ENCODE results near the gene DHRS4. TPM values are rescaled to one million over a fixed set of nuclear protein-coding genes. Genes with fewer than 3 reads are reported as not detected.
"Not testable (repeated sequence)": the region's sequence is repeated elsewhere in the genome, so short reads cannot be mapped to it uniquely, and the experiment has no call there.

Gene DHRS4
- polyA plus RNA-seq, 1 donor from 2014 or later = 7.8 TPM

DNA sequence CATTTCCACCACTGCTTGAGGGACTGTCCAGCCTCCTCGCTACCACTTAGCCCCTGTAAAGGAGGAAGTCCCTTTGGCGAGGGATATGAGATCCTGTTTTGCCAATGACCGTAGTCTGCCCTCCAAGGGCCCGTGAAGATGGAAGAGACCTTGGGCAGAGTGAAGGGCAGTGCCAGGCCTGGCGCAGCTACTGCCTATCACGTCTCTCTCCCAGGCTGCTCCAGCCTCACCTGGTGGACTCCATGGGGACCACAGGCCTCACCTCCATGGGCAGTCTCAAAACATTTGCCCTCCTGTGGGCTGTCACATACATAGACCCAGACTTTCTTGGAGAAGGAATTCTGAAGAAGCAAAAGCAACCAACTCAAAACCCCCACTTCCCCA lies 34.6 kb downstream of the DHRS4 start:
- H3K9ac ChIP-seq (ENCODE audit: low read length); H3K9me2 ChIP-seq (ENCODE audit: insufficient read depth, low read length); H3K27me3 ChIP-seq (ENCODE audit: insufficient read depth, low read depth, low read length); H3K79me2 ChIP-seq (replicated peaks; ENCODE audit: insufficient read depth, low read length); H3K4me3 ChIP-seq (ENCODE audit: low read length); H2AFZ ChIP-seq (ENCODE audit: low read depth, low read length); H3K27ac ChIP-seq (ENCODE audit: low read length); H4K20me1 ChIP-seq (ENCODE audit: insufficient read depth); H3K4me2 ChIP-seq (ENCODE audit: low read length); H3K36me3 ChIP-seq (ENCODE audit: insufficient read depth, low read length); H3F3A ChIP-seq (ENCODE audit: insufficient read depth, low read length, poor library complexity, severe bottlenecking); H3K9me3 ChIP-seq (ENCODE audit: low read length): not testable (repeated sequence)

GRCh38 chr14:23988607-23989363 lies 35.2 kb downstream of the DHRS4 start, which contains the start of gene DHRS4L2:
Gene DHRS4L2, plus strand, starts transcription at chr14:23988929. Its CDS starts 19 bp downstream, at chr14:23988948.
- not testable (repeated sequence) for H3F3A ChIP-seq (ENCODE audit: insufficient read depth, low read length, poor library complexity, severe bottlenecking); H3K9me2 ChIP-seq (ENCODE audit: insufficient read depth, low read length); H3K9me3 ChIP-seq (ENCODE audit: low read length); H3K27me3 ChIP-seq (ENCODE audit: insufficient read depth, low read depth, low read length); H4K20me1 ChIP-seq (ENCODE audit: insufficient read depth); H3K4me2 ChIP-seq (ENCODE audit: low read length); H3K9ac ChIP-seq (ENCODE audit: low read length); H3K36me3 ChIP-seq (ENCODE audit: insufficient read depth, low read length); H2AFZ ChIP-seq (ENCODE audit: low read depth, low read length); H3K27ac ChIP-seq (ENCODE audit: low read length); H3K79me2 ChIP-seq (replicated peaks; ENCODE audit: insufficient read depth, low read length); H3K4me3 ChIP-seq (ENCODE audit: low read length)

DNA sequence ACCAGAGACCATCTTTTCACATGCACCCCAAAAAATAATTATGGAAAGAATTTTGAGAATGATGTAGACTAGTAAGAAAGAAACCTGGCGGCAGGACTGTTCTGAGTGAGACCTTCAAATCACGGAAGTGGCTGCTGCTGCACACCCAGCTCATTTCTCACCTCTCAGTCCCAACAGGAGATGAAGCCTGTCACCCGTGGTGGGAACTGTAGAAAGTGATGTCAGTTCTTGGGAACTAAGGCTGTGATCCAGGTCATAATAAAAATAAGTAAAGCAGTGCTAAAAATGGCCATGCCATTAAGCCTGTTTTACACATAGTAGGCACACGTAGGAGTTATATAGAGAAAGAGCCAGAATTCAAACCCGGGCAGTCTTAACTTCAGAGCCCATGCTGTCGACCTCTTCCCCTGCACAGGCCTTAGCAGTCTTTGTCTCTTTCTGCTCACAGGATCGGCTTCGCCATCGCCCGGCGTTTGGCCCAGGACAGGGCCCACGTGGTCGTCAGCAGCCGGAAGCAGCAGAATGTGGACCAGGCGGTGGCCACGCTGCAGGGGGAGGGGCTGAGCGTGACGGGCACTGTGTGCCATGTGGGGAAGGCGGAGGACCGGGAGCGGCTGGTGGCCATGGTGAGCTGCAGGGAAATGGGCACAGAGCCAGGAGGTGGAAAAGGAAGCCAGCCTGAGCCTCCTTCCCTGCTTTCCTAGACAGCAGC lies 36.3 kb downstream of the DHRS4 start:
- H3K9ac ChIP-seq (ENCODE audit: low read length); H3K79me2 ChIP-seq (replicated peaks; ENCODE audit: insufficient read depth, low read length); H2AFZ ChIP-seq (ENCODE audit: low read depth, low read length); H3K36me3 ChIP-seq (ENCODE audit: insufficient read depth, low read length); H3K27ac ChIP-seq (ENCODE audit: low read length); H3K4me2 ChIP-seq (ENCODE audit: low read length); H3K4me3 ChIP-seq (ENCODE audit: low read length); H3K9me2 ChIP-seq (ENCODE audit: insufficient read depth, low read length); H3F3A ChIP-seq (ENCODE audit: insufficient read depth, low read length, poor library complexity, severe bottlenecking); H4K20me1 ChIP-seq (ENCODE audit: insufficient read depth); H3K9me3 ChIP-seq (ENCODE audit: low read length); H3K27me3 ChIP-seq (ENCODE audit: insufficient read depth, low read depth, low read length): not testable (repeated sequence)

GRCh38 chr14:23990961-23991360 lies 37.4 kb downstream of the DHRS4 start:
- H3K9me2 ChIP-seq (ENCODE audit: insufficient read depth, low read length); H3K27ac ChIP-seq (ENCODE audit: low read length); H2AFZ ChIP-seq (ENCODE audit: low read depth, low read length); H3K9ac ChIP-seq (ENCODE audit: low read length); H3K27me3 ChIP-seq (ENCODE audit: insufficient read depth, low read depth, low read length); H3K79me2 ChIP-seq (replicated peaks; ENCODE audit: insufficient read depth, low read length); H4K20me1 ChIP-seq (ENCODE audit: insufficient read depth); H3F3A ChIP-seq (ENCODE audit: insufficient read depth, low read length, poor library complexity, severe bottlenecking); H3K4me2 ChIP-seq (ENCODE audit: low read length); H3K4me3 ChIP-seq (ENCODE audit: low read length); H3K9me3 ChIP-seq (ENCODE audit: low read length); H3K36me3 ChIP-seq (ENCODE audit: insufficient read depth, low read length): not testable (repeated sequence)

- not testable (repeated sequence) for H3K79me2 ChIP-seq (replicated peaks; ENCODE audit: insufficient read depth, low read length); H3K36me3 ChIP-seq (ENCODE audit: insufficient read depth, low read length); H3K4me2 ChIP-seq (ENCODE audit: low read length); H3K27me3 ChIP-seq (ENCODE audit: insufficient read depth, low read depth, low read length); H3K9me3 ChIP-seq (ENCODE audit: low read length); H3K27ac ChIP-seq (ENCODE audit: low read length); H3K9ac ChIP-seq (ENCODE audit: low read length); H2AFZ ChIP-seq (ENCODE audit: low read depth, low read length); H4K20me1 ChIP-seq (ENCODE audit: insufficient read depth); H3K9me2 ChIP-seq (ENCODE audit: insufficient read depth, low read length); H3F3A ChIP-seq (ENCODE audit: insufficient read depth, low read length, poor library complexity, severe bottlenecking); H3K4me3 ChIP-seq (ENCODE audit: low read length)
Observed at GRCh38 chr14:23993042-23993441, 39.5 kb downstream of the DHRS4 start.

DNA sequence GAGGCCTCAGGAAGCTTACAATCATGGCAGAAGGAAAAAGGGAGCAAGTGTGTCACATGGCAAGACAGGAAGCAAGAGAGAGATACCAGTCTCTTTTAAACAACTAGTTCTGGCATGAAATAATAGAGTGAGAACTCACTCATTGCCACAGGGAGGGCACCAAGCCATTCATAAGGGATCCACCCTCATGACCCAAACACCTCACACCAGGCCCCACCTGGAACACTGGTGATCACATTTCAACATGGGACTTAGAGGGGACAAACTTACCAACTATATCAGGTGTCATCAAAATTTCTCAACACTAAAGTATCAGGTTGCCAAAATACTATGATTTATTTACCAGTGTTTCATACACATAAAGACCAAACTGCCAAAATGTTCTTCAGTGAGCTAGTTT lies 42.4 kb downstream of the DHRS4 start:
- not testable (repeated sequence) for H3K9me3 ChIP-seq (ENCODE audit: low read length); H2AFZ ChIP-seq (ENCODE audit: low read depth, low read length); H3K9ac ChIP-seq (ENCODE audit: low read length); H3K36me3 ChIP-seq (ENCODE audit: insufficient read depth, low read length); H3K9me2 ChIP-seq (ENCODE audit: insufficient read depth, low read length); H3F3A ChIP-seq (ENCODE audit: insufficient read depth, low read length, poor library complexity, severe bottlenecking); H3K79me2 ChIP-seq (replicated peaks; ENCODE audit: insufficient read depth, low read length); H3K27me3 ChIP-seq (ENCODE audit: insufficient read depth, low read depth, low read length); H3K27ac ChIP-seq (ENCODE audit: low read length); H4K20me1 ChIP-seq (ENCODE audit: insufficient read depth); H3K4me2 ChIP-seq (ENCODE audit: low read length); H3K4me3 ChIP-seq (ENCODE audit: low read length)

DNA sequence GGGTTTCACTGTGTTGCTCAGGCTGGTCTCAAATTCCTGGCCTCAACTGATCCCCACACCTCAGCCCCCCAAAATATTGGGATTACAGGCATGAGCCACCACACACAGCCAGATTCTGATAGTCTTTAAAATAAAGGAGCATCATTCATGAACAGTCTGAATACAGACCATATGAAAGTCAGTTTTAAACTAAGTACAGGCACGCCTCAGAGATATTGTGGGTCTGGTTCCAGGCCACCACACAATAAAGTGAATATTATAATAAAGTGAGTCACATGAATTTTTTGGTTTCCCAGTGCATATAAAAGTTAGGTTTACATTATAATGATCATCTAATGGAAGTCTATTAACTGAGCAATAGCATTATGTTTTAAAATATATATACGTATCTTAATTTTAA lies 43.3 kb downstream of the DHRS4 start:
- not testable (repeated sequence) for H3K4me2 ChIP-seq (ENCODE audit: low read length)

GRCh38 chr14:23999640-24000039 lies 46.1 kb downstream of the DHRS4 start:
- H3F3A ChIP-seq (ENCODE audit: insufficient read depth, low read length, poor library complexity, severe bottlenecking); H3K9me3 ChIP-seq (ENCODE audit: low read length); H3K9ac ChIP-seq (ENCODE audit: low read length); H3K27ac ChIP-seq (ENCODE audit: low read length); H3K4me3 ChIP-seq (ENCODE audit: low read length); H3K27me3 ChIP-seq (ENCODE audit: insufficient read depth, low read depth, low read length); H3K79me2 ChIP-seq (replicated peaks; ENCODE audit: insufficient read depth, low read length); H4K20me1 ChIP-seq (ENCODE audit: insufficient read depth); H3K36me3 ChIP-seq (ENCODE audit: insufficient read depth, low read length); H3K9me2 ChIP-seq (ENCODE audit: insufficient read depth, low read length); H3K4me2 ChIP-seq (ENCODE audit: low read length); H2AFZ ChIP-seq (ENCODE audit: low read depth, low read length): not testable (repeated sequence)

More for the DNA sequence above, 43.3 kb downstream of the DHRS4 start:
- not testable (repeated sequence) for H3K4me3 ChIP-seq (ENCODE audit: low read length); H3F3A ChIP-seq (ENCODE audit: insufficient read depth, low read length, poor library complexity, severe bottlenecking); H3K79me2 ChIP-seq (replicated peaks; ENCODE audit: insufficient read depth, low read length); H3K9me3 ChIP-seq (ENCODE audit: low read length); H3K27me3 ChIP-seq (ENCODE audit: insufficient read depth, low read depth, low read length); H4K20me1 ChIP-seq (ENCODE audit: insufficient read depth); H3K9ac ChIP-seq (ENCODE audit: low read length); H3K27ac ChIP-seq (ENCODE audit: low read length); H2AFZ ChIP-seq (ENCODE audit: low read depth, low read length); H3K9me2 ChIP-seq (ENCODE audit: insufficient read depth, low read length); H3K36me3 ChIP-seq (ENCODE audit: insufficient read depth, low read length)

Data from neural cell (in vitro differentiated cells).